Endothelial cell of umbilical vein (primary cell): Measurements from ENCODE around the gene LHX2. TPM values are rescaled to one million over a fixed set of nuclear protein-coding genes. Genes with fewer than 3 reads are reported as not detected.

Experiments
- BruUV-seq: library from RNA; stranded (reverse); fragments of 400-500 nt; replicated peaks from 2 replicates; lab custom pipeline; 2021; lab: Mats Ljungman, UMichigan
- CTCF ChIA-PET: fragments of 300-600, 350-600 bp; sonication (Branson Sonifier 250); formaldehyde crosslinking; loops from one replicate; lab custom pipeline; 2021; ENCODE audit warnings: antibody characterized with exemption, inconsistent platforms; lab: Charles Lee
- POLR2A ChIA-PET: fragments of 300-600, 350-600 bp; sonication (Branson Sonifier 250); formaldehyde crosslinking; loops from one replicate; lab custom pipeline; 2021; ENCODE audit warnings: antibody characterized with exemption, inconsistent platforms; lab: Charles Lee
- DNase-seq: peaks from one replicate; pipeline ENCODE4 v3.0.0-alpha.2; 2011; ENCODE audit warnings: low read depth, low spot score
- FAIRE-seq: peaks from 2 replicates; lab custom pipeline; 2011; peaks lifted over from hg19 to GRCh38; lab: Jason Lieb, UNC
- H2AFZ ChIP-seq: 2 replicates; pipeline ENCODE4 v1.6.0; 2012; ENCODE audit warnings: low read depth, low read length, control low read depth, inconsistent platforms
- H3K27ac ChIP-seq: 2 replicates; pipeline ENCODE4 v1.5.1; 2011; ENCODE audit warnings: low read depth, mild to moderate bottlenecking, control low read depth, low read length, moderate library complexity; ENCODE audit not compliant: insufficient read depth
- H3K27me3 ChIP-seq, 2 experiments: 2 replicates each; pipeline versions ENCODE4 v1.6.0 to v1.6.1; 2011; ENCODE audit warnings: low read length in 2 of 2, mixed read lengths in 1 of 2; ENCODE audit not compliant: control insufficient read depth in 2 of 2, insufficient read depth in 2 of 2
- H3K36me3 ChIP-seq, 2 experiments: 2 replicates in 1 of 2; 3 replicates in 1 of 2; pipeline ENCODE4 v1.5.1; 2011; ENCODE audit warnings: low read length in 2 of 2, mild to moderate bottlenecking in 1 of 2, moderate library complexity in 1 of 2; ENCODE audit not compliant: control insufficient read depth in 2 of 2, insufficient read depth in 2 of 2; ENCODE audit errors: extremely low read depth in 1 of 2
- H3K4me1 ChIP-seq: 3 replicates; pipeline ENCODE4 v1.5.1; 2011; ENCODE audit warnings: mild to moderate bottlenecking, low read length; ENCODE audit not compliant: control insufficient read depth, insufficient read depth; ENCODE audit errors: extremely low read depth
- H3K4me2 ChIP-seq: 2 replicates; pipeline ENCODE4 v1.6.1; 2011; ENCODE audit warnings: low read length, control low read depth, mixed read lengths; ENCODE audit not compliant: insufficient read depth
- H3K4me3 ChIP-seq, 3 experiments: fragments of 200-600 bp in 1 of 3; sonication (generic), shearing (Covaris generic) in 1 of 3; replicated peaks in 1 of 3; 2 replicates each; pipeline ENCODE4 v1.5.1; 2011 to 2016; ENCODE audit warnings: control low read depth in 3 of 3, low read length in 3 of 3, mild to moderate bottlenecking in 2 of 3, inconsistent platforms in 1 of 3, low read depth in 1 of 3, moderate library complexity in 1 of 3; ENCODE audit not compliant: insufficient read depth in 1 of 3
- H3K79me2 ChIP-seq: 2 replicates; pipeline ENCODE4 v1.6.0; 2012; ENCODE audit warnings: low read length, inconsistent platforms; ENCODE audit not compliant: control insufficient read depth, insufficient read depth
- H3K9ac ChIP-seq: replicated peaks from 2 replicates; pipeline ENCODE3; 2011; ENCODE audit warnings: low read length, control low read depth; ENCODE audit not compliant: insufficient read depth; ENCODE audit errors: extremely low read depth
- H3K9me1 ChIP-seq: replicated peaks from 3 replicates; pipeline ENCODE4 v1.6.0; 2011; ENCODE audit warnings: mild to moderate bottlenecking, low read length; ENCODE audit not compliant: control insufficient read depth, insufficient read depth; ENCODE audit errors: extremely low read depth
- H3K9me3 ChIP-seq: replicated peaks from 2 replicates; pipeline ENCODE4 v1.5.1; 2012; ENCODE audit warnings: low read length, inconsistent platforms; ENCODE audit not compliant: control insufficient read depth, insufficient read depth
- H4K20me1 ChIP-seq: replicated peaks from 2 replicates; pipeline ENCODE3; 2011; ENCODE audit warnings: mild to moderate bottlenecking, low read length; ENCODE audit not compliant: control insufficient read depth, insufficient read depth; ENCODE audit errors: extremely low read depth
- EZH2 ChIP-seq: IDR thresholded peaks from 2 replicates; pipeline ENCODE4 v1.6.1; 2012; ENCODE audit warnings: borderline replicate concordance, low read depth, mild to moderate bottlenecking, moderate library complexity, low read length, inconsistent platforms; ENCODE audit not compliant: severe bottlenecking
- FOS ChIP-seq: IDR thresholded peaks from 2 replicates; pipeline ENCODE4 v1.6.1; 2011; ENCODE audit warnings: mild to moderate bottlenecking, low read length, moderate library complexity, borderline replicate concordance; ENCODE audit not compliant: insufficient read depth
- GATA2 ChIP-seq: IDR thresholded peaks from 2 replicates; pipeline ENCODE4 v1.7.0; 2011; ENCODE audit warnings: low read depth, mild to moderate bottlenecking, moderate library complexity, mixed read lengths, low read length; ENCODE audit not compliant: insufficient read length, insufficient read depth
- JUN ChIP-seq: IDR thresholded peaks from 2 replicates; pipeline ENCODE4 v1.6.1; 2011; ENCODE audit warnings: borderline replicate concordance, low read depth; ENCODE audit not compliant: insufficient read length, insufficient read depth
- MYC ChIP-seq: IDR thresholded peaks from one replicate; pipeline ENCODE4 v1.6.1; 2011; ENCODE audit warnings: mild to moderate bottlenecking, low read depth, low read length
- POLR2A ChIP-seq: IDR thresholded peaks from 2 replicates; pipeline ENCODE4 v1.6.1; 2012; ENCODE audit warnings: low read depth, mild to moderate bottlenecking, control low read depth, low read length
- POLR2AphosphoS5 ChIP-seq: IDR thresholded peaks from 2 replicates; pipeline ENCODE4 v1.6.1; 2012; ENCODE audit warnings: low read depth, mild to moderate bottlenecking, control low read depth, low read length, moderate library complexity; ENCODE audit not compliant: insufficient read depth
- dilution Hi-C: fragments of 300-500 bp; cut with MboI; formaldehyde crosslinking; loops from one replicate; pipeline ENCODE4 v1.15.0; 2019; ENCODE audit warnings: low sequenced_read_pairs; ENCODE audit not compliant: extremely low pct_ligation_motif_present
- intact Hi-C: fragments of 100-400 bp; cut with micrococcal nuclease; formaldehyde crosslinking; loops from one replicate; pipeline ENCODE4 v1.10.0; 2022
- polyA plus RNA-seq, 4 experiments: library from polyadenylated mRNA; depleted of rRNA in 3 of 4; stranded (reverse) in 3 of 4; unstranded in 1 of 4; fragments of >200 nt; gene quantifications; 2 replicates each; pipeline versions ENCODE4 v1.2.1 to v1.2.3, GENCODE V29; 2011 to 2012; ENCODE audit warnings: missing spikeins in 1 of 4
- total RNA-seq: library from RNA; stranded (reverse); gene quantifications from 2 replicates; pipeline ENCODE4 v1.2.3, GENCODE V29; 2021
- TF ChIP-seq, protein P1 (sequence below): IDR thresholded peaks from 2 replicates; pipeline ENCODE4 v1.6.1; 2011; ENCODE audit not compliant: insufficient read depth, insufficient read length
- TF ChIP-seq, protein P2 (sequence below), 2 donors: IDR thresholded peaks; 1 replicate in 1 of 2; 2 replicates in 1 of 2; pipeline ENCODE4 v1.5.1; 2011; ENCODE audit warnings: low read length in 2 of 2, mild to moderate bottlenecking in 2 of 2, moderate library complexity in 2 of 2, control low read depth in 1 of 2, inconsistent platforms in 1 of 2, low read depth in 1 of 2; ENCODE audit not compliant: insufficient read depth in 1 of 2; ENCODE audit errors: extremely low read depth in 1 of 2

LHX2 gene
- total and polyA plus RNA-seq, 2 donors (not counting 3 experiments of a cell fraction or from before 2014, with no cell fraction given) = not detected

- CTCF ChIA-PET = interaction anchor here (2.5 kb wide), 1 partner anchor 14 kb away, joined by 17 read pairs; no protein-coding TSS in a partner anchor
- H2AFZ ChIP-seq = no peak overlapping the region
- H3K36me3 ChIP-seq = no peaks in the 10 kb centered on the region
- H3K9ac ChIP-seq = no peak overlapping the region
- dilution Hi-C loops = no loop called here
- H3K4me2 ChIP-seq = no peak overlapping the region
- TF ChIP-seq FOS = no peak
- TF ChIP-seq, protein P1, sequence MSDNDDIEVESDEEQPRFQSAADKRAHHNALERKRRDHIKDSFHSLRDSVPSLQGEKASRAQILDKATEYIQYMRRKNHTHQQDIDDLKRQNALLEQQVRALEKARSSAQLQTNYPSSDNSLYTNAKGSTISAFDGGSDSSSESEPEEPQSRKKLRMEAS = no peak
- no peak for TF ChIP-seq GATA2
- TF ChIP-seq MYC = no peak
- TF ChIP-seq EZH2 = no peak
- TF ChIP-seq POLR2AphosphoS5 = no peak
- TF ChIP-seq, protein P2, sequence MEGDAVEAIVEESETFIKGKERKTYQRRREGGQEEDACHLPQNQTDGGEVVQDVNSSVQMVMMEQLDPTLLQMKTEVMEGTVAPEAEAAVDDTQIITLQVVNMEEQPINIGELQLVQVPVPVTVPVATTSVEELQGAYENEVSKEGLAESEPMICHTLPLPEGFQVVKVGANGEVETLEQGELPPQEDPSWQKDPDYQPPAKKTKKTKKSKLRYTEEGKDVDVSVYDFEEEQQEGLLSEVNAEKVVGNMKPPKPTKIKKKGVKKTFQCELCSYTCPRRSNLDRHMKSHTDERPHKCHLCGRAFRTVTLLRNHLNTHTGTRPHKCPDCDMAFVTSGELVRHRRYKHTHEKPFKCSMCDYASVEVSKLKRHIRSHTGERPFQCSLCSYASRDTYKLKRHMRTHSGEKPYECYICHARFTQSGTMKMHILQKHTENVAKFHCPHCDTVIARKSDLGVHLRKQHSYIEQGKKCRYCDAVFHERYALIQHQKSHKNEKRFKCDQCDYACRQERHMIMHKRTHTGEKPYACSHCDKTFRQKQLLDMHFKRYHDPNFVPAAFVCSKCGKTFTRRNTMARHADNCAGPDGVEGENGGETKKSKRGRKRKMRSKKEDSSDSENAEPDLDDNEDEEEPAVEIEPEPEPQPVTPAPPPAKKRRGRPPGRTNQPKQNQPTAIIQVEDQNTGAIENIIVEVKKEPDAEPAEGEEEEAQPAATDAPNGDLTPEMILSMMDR (IDR thresholded peaks at IDR 0.05; ENCODE audit: extremely low read depth in 1 of 2, insufficient read depth in 1 of 2, low read depth in 1 of 2, low read length in 2 of 2) = no peak
- no peak for TF ChIP-seq POLR2A
- TF ChIP-seq JUN = no peak
- no peaks in the 10 kb centered on the region for H4K20me1 ChIP-seq
- H3K27ac ChIP-seq = no peak overlapping the region
- H3K79me2 ChIP-seq = no peaks in the 10 kb centered on the region
- POLR2A ChIA-PET = no interaction called here
- H3K9me3 ChIP-seq = no peaks in the 10 kb centered on the region
- H3K9me1 ChIP-seq = no peaks in the 10 kb centered on the region
- peaks cover 2 to 6% of the 10 kb centered on the region in 2 experiments for H3K27me3 ChIP-seq
- H3K4me1 ChIP-seq = no peaks in the 10 kb centered on the region
- H3K4me3 ChIP-seq = no peak overlapping the region
- no TSS peak for BruUV-seq
- no peak for FAIRE-seq
- DNase-seq = no peak
- intact Hi-C loops = no loop called here
Observed at GRCh38 chr9:124054582-124055227, 43.1 kb downstream of the LHX2 start.
